ENCODE results near the gene TMEM42.

DNA sequence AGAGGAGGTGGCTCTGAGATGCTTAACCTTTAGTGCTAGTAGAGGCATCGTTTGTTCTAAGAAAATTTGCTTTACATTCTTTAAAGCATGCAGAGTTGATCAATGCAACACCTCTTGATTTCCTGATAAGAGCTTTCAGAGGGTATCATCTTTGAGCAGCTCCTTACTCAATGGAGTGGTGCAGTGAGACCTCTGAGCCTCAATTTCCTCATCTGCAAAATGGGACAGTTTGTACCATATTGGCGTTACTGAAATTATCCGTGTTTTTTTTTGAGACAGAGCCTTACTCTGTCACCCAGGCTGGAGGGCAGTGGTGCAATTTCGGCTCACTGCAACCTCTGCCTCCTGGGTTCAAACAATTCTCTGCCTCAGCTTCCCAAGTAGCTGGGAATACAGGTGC is 1.6 kb upstream of the TMEM42 start:
- TF ChIP-seq, protein P1, sequence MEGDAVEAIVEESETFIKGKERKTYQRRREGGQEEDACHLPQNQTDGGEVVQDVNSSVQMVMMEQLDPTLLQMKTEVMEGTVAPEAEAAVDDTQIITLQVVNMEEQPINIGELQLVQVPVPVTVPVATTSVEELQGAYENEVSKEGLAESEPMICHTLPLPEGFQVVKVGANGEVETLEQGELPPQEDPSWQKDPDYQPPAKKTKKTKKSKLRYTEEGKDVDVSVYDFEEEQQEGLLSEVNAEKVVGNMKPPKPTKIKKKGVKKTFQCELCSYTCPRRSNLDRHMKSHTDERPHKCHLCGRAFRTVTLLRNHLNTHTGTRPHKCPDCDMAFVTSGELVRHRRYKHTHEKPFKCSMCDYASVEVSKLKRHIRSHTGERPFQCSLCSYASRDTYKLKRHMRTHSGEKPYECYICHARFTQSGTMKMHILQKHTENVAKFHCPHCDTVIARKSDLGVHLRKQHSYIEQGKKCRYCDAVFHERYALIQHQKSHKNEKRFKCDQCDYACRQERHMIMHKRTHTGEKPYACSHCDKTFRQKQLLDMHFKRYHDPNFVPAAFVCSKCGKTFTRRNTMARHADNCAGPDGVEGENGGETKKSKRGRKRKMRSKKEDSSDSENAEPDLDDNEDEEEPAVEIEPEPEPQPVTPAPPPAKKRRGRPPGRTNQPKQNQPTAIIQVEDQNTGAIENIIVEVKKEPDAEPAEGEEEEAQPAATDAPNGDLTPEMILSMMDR (IDR thresholded peaks at IDR 0.05) = no peak
- no peak for TF ChIP-seq POLR2A (IDR thresholded peaks at IDR 0.05)
